ENCODE data around the gene MRPL12.

The MRPL12 gene

DNA sequence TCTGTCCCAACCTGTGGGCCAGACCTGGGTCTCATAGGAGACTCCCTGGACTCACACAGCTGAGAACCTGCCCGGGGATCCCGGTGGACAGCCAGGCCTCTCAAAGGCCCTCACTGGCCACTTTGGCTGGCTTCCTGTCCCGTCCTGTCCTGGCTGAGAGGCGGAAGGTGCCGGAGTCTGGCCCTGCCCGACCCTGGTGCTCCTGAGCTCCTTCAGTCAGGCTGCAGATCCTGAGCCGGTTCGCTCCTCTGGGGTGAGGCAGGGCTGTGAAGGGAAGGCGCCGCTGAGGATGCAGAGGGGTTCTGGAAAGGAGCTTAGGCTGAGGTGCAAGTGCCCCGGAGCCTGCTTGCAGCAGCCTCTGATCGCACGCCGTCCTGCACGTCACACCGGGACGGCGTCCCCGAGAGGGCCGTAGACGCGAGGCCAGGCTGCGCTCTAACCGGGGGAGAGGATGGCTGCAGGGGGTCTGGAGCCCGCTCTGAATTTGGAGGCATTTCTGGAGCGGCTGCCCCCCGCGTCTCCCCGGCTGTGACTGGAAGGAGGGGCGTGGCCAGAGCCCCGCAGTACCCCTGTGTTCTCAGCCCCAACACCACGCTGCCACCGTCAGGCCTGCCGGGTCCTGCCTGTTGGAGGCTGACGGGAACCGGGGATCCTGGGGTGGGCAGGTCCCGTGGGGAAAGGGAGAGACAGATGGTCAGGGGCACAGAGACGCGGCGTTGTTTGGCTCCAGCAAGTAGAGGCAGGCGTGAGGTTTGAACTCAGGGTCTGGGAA is 15.2 kb upstream of the MRPL12 start:
- DNase-seq (ENCODE audit: low read depth) = no peak
- TF ChIP-seq, protein P1, sequence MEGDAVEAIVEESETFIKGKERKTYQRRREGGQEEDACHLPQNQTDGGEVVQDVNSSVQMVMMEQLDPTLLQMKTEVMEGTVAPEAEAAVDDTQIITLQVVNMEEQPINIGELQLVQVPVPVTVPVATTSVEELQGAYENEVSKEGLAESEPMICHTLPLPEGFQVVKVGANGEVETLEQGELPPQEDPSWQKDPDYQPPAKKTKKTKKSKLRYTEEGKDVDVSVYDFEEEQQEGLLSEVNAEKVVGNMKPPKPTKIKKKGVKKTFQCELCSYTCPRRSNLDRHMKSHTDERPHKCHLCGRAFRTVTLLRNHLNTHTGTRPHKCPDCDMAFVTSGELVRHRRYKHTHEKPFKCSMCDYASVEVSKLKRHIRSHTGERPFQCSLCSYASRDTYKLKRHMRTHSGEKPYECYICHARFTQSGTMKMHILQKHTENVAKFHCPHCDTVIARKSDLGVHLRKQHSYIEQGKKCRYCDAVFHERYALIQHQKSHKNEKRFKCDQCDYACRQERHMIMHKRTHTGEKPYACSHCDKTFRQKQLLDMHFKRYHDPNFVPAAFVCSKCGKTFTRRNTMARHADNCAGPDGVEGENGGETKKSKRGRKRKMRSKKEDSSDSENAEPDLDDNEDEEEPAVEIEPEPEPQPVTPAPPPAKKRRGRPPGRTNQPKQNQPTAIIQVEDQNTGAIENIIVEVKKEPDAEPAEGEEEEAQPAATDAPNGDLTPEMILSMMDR (conservative IDR thresholded peaks at IDR 0.05; ENCODE audit: low read length) = no peak
- no peak overlapping the region for H3K4me3 ChIP-seq (ENCODE audit: low read length)

DNA sequence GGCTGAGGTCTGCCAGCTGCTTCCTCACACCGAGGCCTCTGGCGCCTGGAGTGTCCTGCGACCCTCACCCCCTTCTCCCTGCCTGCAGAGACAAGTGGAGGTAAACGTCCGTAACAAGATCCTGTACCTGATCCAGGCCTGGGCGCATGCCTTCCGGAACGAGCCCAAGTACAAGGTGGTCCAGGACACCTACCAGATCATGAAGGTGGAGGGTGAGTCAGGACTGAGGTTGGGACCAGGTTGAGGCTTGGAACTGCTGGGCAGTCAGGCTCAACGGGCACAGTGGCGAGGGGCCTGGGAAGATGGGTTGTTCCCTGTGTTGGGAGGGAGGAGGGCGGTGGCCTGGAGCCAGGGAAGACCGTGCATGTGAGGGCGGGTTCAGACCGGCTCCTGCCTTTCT is 14.6 kb upstream of the MRPL12 start:
- TF ChIP-seq, protein P1 (conservative IDR thresholded peaks at IDR 0.05; ENCODE audit: low read length) = no peak
- no peak overlapping the region for H3K4me3 ChIP-seq (ENCODE audit: low read length)
- DNase-seq (ENCODE audit: low read depth) = no peak

GRCh38 chr17:81690066-81690465 is 13.1 kb upstream of the MRPL12 start:
- no peak overlapping the region for H3K4me3 ChIP-seq (ENCODE audit: low read length)
- TF ChIP-seq, protein P1 (conservative IDR thresholded peaks at IDR 0.05; ENCODE audit: low read length) = no peak
- no peak for DNase-seq (ENCODE audit: low read depth)

- DNase-seq (ENCODE audit: low read depth) = no peak
- H3K4me3 ChIP-seq (ENCODE audit: low read length) = no peak overlapping the region
- TF ChIP-seq, protein P1 (conservative IDR thresholded peaks at IDR 0.05; ENCODE audit: low read length) = no peak
Observed at GRCh38 chr17:81690549-81690948, 12.6 kb upstream of the MRPL12 start.

- TF ChIP-seq, protein P1 (conservative IDR thresholded peaks at IDR 0.05; ENCODE audit: low read length) = no peak
- no peak overlapping the region for H3K4me3 ChIP-seq (ENCODE audit: low read length)
- no peak for DNase-seq (ENCODE audit: low read depth)
Observed at GRCh38 chr17:81691196-81691595, 12.0 kb upstream of the MRPL12 start.

DNA sequence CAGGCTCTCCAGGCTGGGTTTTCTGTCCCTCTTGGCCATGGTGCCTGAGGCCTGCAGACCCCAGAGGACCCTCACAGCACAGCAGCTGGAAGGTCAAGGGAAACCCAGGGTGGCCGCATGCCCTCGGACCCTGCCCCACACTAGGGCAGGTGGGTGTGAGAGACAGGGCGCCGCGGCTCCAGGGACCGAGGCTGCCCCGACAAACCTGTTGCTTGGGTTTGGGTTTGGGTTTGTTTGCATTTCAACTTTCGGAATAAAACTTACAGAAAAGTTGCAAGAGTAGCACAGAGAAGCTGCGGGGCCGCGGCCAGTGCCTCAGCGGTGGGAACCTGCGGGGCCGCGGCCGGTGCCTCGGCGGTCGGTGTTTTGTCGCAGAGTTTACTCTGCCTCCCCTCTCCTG is 11.6 kb upstream of the MRPL12 start:
- no peak overlapping the region for H3K4me3 ChIP-seq (ENCODE audit: low read length)
- TF ChIP-seq, protein P1 (conservative IDR thresholded peaks at IDR 0.05; ENCODE audit: low read length) = no peak
- DNase-seq (ENCODE audit: low read depth) = no peak

- TF ChIP-seq, protein P1 (conservative IDR thresholded peaks at IDR 0.05; ENCODE audit: low read length) = no peak
- H3K4me3 ChIP-seq (ENCODE audit: low read length) = no peak overlapping the region
- DNase-seq (ENCODE audit: low read depth) = no peak
Observed at GRCh38 chr17:81693509-81694210, 9.5 kb upstream of the MRPL12 start.

Measured in AG10803 (cell line).